ENCODE results near the gene NRAS.

- TF ChIP-seq CTCF (tag by site-specific recombination; IDR thresholded peaks at IDR 0.05) (no peak), BCL11A (tag by site-specific recombination; IDR thresholded peaks at IDR 0.05; ENCODE audit: low read depth) (no peak)
Measured at GRCh38 chr1:114729782-114730181, 13.2 kb upstream of the NRAS start.
